HTR-8/SVneo (cell line): ENCODE measurements around the gene HMGN4.
A peak's percentile ranks its signal among the peaks of the same experiment; 100 is the strongest.

ENCODE experiments used
- DNase-seq: peaks from one replicate; pipeline ENCODE4 v3.0.0; 2011; ENCODE audit warnings: low spot score, mixed read lengths; ENCODE audit not compliant: insufficient read length
- FAIRE-seq: peaks from 2 replicates; lab custom pipeline; 2011; peaks lifted over from hg19 to GRCh38; lab: Jason Lieb, UNC

HMGN4 gene

GRCh38 chr6:26571592-26572296 lies 33.6 kb downstream of the HMGN4 start:
- DNase-seq, result peak; percentile 62
- FAIRE-seq, result no peak

- FAIRE-seq, result no peak
- DNase-seq, result no peak
These were observed 37.4 kb downstream of the HMGN4 start for GRCh38 chr6:26575494-26575939.

- FAIRE-seq, result no peak
- no peak for DNase-seq
These were observed 38.3 kb downstream of the HMGN4 start for GRCh38 chr6:26576407-26576843.

- DNase-seq (no peak), FAIRE-seq (no peak)
These were observed 39.0 kb downstream of the HMGN4 start for GRCh38 chr6:26576929-26577719.

GRCh38 chr6:26577720-26578072 lies 39.5 kb downstream of the HMGN4 start:
- FAIRE-seq, result no peak
- DNase-seq, result no peak

GRCh38 chr6:26578279-26578678 lies 40.1 kb downstream of the HMGN4 start:
- no peak for DNase-seq
- no peak for FAIRE-seq

GRCh38 chr6:26578741-26579140 lies 40.6 kb downstream of the HMGN4 start:
- FAIRE-seq (no peak), DNase-seq (no peak)

GRCh38 chr6:26581164-26581915 lies 43.2 kb downstream of the HMGN4 start:
- DNase-seq (no peak), FAIRE-seq (no peak)

GRCh38 chr6:26588965-26589364 lies 50.8 kb downstream of the HMGN4 start:
- DNase-seq, result no peak
- FAIRE-seq, result no peak

GRCh38 chr6:26592649-26593048 lies 54.5 kb downstream of the HMGN4 start:
- FAIRE-seq (no peak), DNase-seq (no peak)

- FAIRE-seq, result no peak
- no peak for DNase-seq
These were observed 55.3 kb downstream of the HMGN4 start for GRCh38 chr6:26593278-26594130.

- no peak for FAIRE-seq
- no peak for DNase-seq
These were observed 55.9 kb downstream of the HMGN4 start for GRCh38 chr6:26594131-26594498.

- DNase-seq (no peak), FAIRE-seq (no peak)
These were observed 56.8 kb downstream of the HMGN4 start for GRCh38 chr6:26594730-26595632.

- FAIRE-seq, result peak; percentile 84
- DNase-seq, result peak; percentile 82
These were observed 57.6 kb downstream of the HMGN4 start for GRCh38 chr6:26595669-26596269.
